RWPE2 (cell line): Measurements from ENCODE around the gene ESRP2.

ENCODE experiments used
- ATAC-seq: fragments of 200-7000 bp; cut with Tn5 transposase; 3 replicates; pipeline ENCODE4 v1.9.1; 2021; ENCODE audit warnings: low read depth
- DNase-seq: peaks from one replicate; pipeline ENCODE4 v3.0.0-alpha.2; 2020; ENCODE audit warnings: low spot score
- H3K27ac ChIP-seq: fragments of 450-650 bp; 2 replicates; pipeline ENCODE4 v1.5.1; 2017; ENCODE audit warnings: mild to moderate bottlenecking; ENCODE audit not compliant: poor library complexity, severe bottlenecking
- H3K27me3 ChIP-seq: fragments of 250-450 bp; sonication (Bioruptor Pico); 2 replicates; pipeline ENCODE4 v1.5.1; 2021; ENCODE audit warnings: mild to moderate bottlenecking, moderate library complexity; ENCODE audit not compliant: insufficient read depth, poor library complexity, severe bottlenecking
- H3K36me3 ChIP-seq: fragments of 250-450 bp; sonication (Bioruptor Pico); 2 replicates; pipeline ENCODE4 v1.5.1; 2020; ENCODE audit warnings: low read depth, mild to moderate bottlenecking, moderate library complexity
- H3K4me1 ChIP-seq: fragments of 250-450 bp; sonication (Bioruptor Pico); 2 replicates; pipeline ENCODE4 v1.5.1; 2021; ENCODE audit warnings: mild to moderate bottlenecking, moderate library complexity; ENCODE audit not compliant: insufficient read depth, poor library complexity, severe bottlenecking
- H3K4me3 ChIP-seq: fragments of 250-450 bp; sonication (Bioruptor Pico); 2 replicates; pipeline ENCODE4 v1.5.1; 2021; ENCODE audit warnings: mild to moderate bottlenecking, moderate library complexity; ENCODE audit not compliant: severe bottlenecking
- H3K9me3 ChIP-seq: fragments of 250-450 bp; sonication (Bioruptor Pico); 2 replicates; pipeline ENCODE4 v1.5.1; 2021; ENCODE audit warnings: mild to moderate bottlenecking, moderate library complexity; ENCODE audit not compliant: severe bottlenecking
- TF ChIP-seq, protein P1 (sequence below): fragments of 450-650 bp; IDR thresholded peaks from one replicate; pipeline ENCODE4 v1.5.1; 2017; ENCODE audit warnings: mild to moderate bottlenecking, moderate library complexity; ENCODE audit not compliant: poor library complexity, severe bottlenecking

ESRP2 gene

DNA sequence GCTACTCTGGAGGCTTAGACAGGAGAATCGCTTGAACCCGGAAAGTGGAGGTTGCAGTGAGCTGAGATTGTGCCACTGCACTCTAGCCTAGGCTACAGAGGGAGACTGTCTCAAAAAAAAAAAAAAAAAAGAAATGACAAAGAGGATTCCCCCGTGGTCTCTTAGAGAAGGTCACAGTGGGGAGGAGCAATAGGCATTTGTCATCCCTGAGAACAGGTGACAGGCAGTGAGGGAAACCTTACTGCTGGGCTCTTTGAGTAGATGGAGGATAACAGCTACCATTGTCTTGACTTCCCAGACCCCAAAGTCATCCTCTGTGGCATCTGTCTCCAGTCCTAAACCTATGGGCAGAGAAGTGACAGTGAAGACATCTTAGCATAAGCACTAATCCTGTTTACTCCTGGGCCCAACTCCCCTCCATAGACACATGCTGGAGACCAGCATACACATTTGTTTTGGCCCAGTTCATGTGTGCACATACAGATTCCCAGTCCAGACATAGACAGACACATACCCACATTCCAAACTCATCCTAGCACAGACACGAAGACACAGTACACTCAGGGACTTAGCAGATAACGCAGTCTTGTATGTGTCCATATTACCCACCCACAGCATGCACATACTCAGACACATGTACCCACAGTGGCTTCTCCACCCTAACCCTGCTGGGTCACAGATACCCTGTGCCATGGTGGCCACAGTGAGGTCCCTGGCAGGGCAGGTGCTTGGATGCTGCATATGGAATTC, 2.7 kb downstream of the ESRP2 start:
- DNase-seq, result no peak
- peak overlapping the region; percentile 91 for H3K27ac ChIP-seq
- H3K9me3 ChIP-seq, result no peaks in the 10 kb centered on the region
- H3K4me3 ChIP-seq, result no peak overlapping the region
- TF ChIP-seq, protein P1, sequence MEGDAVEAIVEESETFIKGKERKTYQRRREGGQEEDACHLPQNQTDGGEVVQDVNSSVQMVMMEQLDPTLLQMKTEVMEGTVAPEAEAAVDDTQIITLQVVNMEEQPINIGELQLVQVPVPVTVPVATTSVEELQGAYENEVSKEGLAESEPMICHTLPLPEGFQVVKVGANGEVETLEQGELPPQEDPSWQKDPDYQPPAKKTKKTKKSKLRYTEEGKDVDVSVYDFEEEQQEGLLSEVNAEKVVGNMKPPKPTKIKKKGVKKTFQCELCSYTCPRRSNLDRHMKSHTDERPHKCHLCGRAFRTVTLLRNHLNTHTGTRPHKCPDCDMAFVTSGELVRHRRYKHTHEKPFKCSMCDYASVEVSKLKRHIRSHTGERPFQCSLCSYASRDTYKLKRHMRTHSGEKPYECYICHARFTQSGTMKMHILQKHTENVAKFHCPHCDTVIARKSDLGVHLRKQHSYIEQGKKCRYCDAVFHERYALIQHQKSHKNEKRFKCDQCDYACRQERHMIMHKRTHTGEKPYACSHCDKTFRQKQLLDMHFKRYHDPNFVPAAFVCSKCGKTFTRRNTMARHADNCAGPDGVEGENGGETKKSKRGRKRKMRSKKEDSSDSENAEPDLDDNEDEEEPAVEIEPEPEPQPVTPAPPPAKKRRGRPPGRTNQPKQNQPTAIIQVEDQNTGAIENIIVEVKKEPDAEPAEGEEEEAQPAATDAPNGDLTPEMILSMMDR, result no peak
- peaks cover 37% of the 10 kb centered on the region for H3K36me3 ChIP-seq
- ATAC-seq, result no peak
- H3K27me3 ChIP-seq, result no peaks in the 10 kb centered on the region
- peaks cover 16% of the 10 kb centered on the region for H3K4me1 ChIP-seq

DNA sequence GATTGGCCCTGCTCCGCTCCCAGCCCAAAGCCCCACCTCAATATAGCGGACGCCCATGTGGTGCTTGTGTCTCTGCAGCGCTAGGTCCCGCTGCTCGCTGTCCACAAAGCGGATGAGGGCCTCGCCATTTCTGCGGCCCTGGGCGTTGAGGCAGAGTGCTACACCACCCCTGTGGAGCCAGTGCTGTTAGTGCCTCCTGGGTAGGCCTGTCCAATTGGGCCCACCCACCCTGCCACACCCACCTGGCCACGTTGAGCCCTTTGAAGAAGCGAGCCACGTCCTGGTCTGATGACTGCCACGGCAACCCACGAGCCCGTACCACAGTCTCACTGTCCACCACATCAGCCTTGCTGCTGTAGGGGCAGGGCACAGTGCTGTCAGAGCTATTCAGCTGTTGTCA, 3.6 kb downstream of the ESRP2 start:
- peaks cover 37% of the 10 kb centered on the region for H3K36me3 ChIP-seq
- peaks cover 12% of the 10 kb centered on the region for H3K4me1 ChIP-seq
- no peak for DNase-seq
- no peaks in the 10 kb centered on the region for H3K9me3 ChIP-seq
- no peak overlapping the region for H3K4me3 ChIP-seq
- no peak overlapping the region for H3K27ac ChIP-seq
- ATAC-seq, result no peak
- no peaks in the 10 kb centered on the region for H3K27me3 ChIP-seq
- TF ChIP-seq, protein P1, result no peak

- no peaks in the 10 kb centered on the region for H3K9me3 ChIP-seq
- H3K4me3 ChIP-seq, result no peak overlapping the region
- H3K27me3 ChIP-seq, result no peaks in the 10 kb centered on the region
- H3K4me1 ChIP-seq, result peaks cover 12% of the 10 kb centered on the region
- peaks cover 37% of the 10 kb centered on the region for H3K36me3 ChIP-seq
- DNase-seq, result no peak
- TF ChIP-seq, protein P1, result no peak
- H3K27ac ChIP-seq, result no peak overlapping the region
- ATAC-seq, result no peak
Observed at GRCh38 chr16:68231384-68232136, 4.4 kb downstream of the ESRP2 start.

GRCh38 chr16:68230956-68231355, 5.0 kb downstream of the ESRP2 start:
- DNase-seq (no peak), ATAC-seq (no peak)
- Histone ChIP-seq H3K9me3 (no peaks in the 10 kb centered on the region), H3K36me3 (peaks cover 37% of the 10 kb centered on the region), H3K4me1 (peaks cover 12% of the 10 kb centered on the region), H3K4me3 (no peak overlapping the region), H3K27ac (no peak overlapping the region), H3K27me3 (no peaks in the 10 kb centered on the region)
- TF ChIP-seq, protein P1, result no peak
